Stimulated activated CD4-positive, alpha-beta T cell treated with anti-CD3 and anti-CD28 coated beads, TNF-alpha, amount 100 ng/mL, for 1 hour (primary cell): Measurements from ENCODE around the gene MAP1B.
"Not testable (repeated sequence)": the region's sequence is repeated elsewhere in the genome, so short reads cannot be mapped to it uniquely, and the experiment has no call there.

Source experiments
- DNase-seq, 3 donors: peaks; one replicate each; pipeline ENCODE4 v3.0.0-alpha.2; 2020; ENCODE audit warnings: low read depth in 3 of 3, low spot score in 1 of 3

Gene MAP1B

DNA sequence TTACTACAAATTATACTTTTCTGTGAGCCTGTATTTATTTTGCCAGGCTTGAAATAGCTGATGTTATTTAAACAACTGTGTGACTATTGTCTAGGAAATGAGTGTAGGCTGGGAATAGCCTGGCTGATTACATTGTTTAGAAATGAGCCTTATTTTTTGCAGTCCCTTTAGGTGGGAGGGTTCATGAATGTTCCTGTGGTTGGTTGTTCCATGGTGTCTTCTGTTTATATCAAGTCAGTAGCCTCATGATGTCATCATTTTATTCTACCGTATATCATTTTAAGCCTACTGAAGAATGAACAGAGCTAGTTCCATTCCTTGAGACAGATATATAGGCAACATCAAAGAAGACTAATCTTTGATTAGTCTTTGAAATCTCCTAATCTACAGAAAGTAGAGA, 53.1 kb downstream of the MAP1B start:
- DNase-seq: no peak

DNA sequence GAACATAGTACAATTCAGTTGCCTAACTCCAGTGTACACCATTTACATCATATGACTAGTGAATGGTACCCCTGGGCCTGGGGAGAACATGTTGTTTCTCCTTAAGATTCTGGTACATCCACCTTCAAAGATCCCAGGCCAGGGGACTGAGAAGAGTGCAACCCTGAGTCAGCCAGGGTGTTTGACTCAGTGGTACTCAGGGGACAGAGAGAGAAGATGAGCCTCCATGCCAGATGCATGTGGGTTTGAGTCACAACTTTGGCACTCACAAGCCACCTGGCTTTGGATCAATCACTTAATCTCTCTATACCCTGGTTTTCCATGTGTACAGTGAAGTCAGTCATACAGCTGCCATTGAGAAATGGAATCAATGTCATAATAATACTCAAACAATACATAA, 53.7 kb downstream of the MAP1B start:
- DNase-seq: no peak

DNA sequence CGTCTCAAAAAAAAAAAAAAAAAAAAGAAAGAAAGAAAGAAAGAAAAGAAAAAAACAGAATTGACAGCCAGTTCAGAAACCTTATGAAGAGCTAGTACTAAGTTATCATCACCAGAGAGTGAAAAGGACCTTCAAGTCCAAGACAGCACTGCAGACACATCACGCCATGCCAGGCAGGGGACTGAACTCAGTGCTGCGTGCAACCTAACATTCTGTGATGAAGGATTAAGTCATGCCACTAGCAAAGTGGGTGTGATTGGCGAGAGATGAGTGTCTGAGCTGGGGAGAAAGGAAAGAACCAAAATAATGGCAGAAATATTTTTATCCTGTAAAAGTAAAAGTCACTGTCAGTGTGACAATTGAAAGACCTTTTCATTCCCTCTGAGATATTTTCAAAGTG, 54.7 kb downstream of the MAP1B start:
- no peak for DNase-seq

DNA sequence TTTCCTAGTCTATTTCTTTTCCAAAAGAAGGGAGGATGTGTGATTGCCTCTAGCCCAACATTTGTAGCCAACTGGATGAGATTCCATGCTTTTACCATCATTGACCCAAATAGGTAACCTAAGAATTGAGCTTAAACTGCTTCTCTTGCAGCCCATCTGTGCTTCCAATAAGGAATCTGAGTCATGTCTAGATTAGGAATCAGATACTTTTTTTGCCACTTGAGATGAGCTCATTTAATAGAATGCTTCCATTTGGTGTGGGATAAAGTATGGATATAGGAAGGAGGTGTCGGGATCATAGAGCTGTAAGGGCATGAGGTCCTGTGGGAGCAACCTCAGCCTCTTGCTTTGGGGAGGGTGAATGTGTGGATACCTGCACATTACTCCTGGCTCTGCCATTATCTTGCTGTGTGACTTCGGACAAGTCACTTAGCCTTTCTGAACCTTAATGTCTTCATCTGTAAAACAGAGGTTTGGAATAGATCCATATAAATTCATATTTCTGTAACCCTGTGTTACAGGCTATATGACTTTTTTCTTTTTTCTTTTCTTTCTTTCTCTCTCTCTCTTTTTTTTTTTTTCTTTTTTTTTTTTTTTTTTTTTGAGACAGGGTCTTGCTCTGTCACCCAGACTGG, 56.2 kb downstream of the MAP1B start:
- DNase-seq: no peak

DNA sequence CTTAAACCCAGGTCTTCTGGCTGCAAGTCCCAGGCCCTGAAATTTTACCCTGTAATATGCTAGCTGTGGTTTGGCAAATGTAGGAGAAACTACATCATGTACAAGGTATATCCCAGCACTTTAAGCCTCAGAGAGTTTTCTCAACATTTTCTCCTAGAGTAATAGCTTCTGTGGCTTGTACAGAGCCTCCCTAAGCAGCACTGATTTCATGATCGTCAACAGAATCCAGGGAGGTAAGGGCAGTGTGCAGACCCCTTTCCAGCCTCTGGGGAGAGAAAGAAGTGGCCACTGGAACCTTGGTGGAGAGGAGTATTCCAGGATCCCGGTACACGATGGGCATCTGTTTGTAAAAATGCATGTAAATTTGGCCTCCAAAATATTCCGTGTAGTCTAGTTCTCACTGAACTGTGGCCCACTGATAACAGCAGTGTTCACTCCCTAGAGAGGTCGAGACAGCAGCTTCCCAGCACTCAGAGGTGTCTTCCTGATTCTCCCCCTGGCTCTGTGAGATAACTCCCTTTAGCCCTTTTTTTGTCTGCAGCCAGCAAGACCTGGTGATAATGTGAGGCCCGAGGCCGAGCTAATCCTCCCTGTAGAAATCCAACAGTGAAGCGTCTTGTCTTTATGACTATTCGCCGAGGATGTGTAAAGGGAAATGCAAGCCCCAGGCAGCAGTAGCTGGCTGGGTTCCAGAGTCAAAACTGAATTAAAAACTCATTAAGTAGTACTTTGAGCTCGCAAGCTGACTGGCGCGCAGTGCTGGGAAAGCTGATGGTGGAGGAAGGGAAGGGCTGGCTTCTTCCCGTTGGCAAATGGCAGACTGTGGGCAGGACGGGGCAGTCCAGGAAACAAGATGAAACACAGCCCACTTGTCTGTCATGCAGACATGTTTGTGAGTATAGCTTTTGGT, 59.0 kb downstream of the MAP1B start:
- DNase-seq: no peak

DNA sequence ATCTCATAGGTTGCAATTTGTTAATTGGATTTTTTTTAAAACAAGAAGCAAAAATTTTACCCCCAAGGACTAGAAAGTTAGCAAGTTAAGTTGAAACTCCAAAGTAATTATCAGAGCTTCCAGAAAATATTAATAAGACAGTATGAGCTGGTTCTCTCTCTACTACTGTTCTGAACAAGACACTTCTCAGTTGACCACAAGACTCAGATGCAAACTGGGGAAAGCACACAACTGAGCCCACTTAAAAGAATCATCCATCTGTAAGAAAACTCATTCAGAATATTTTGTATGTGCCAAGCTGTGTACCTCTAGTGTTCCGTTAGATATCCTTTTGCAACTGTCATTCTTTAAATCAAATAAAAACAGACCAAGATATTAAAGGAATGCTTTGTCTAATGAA, 60.0 kb downstream of the MAP1B start:
- no peak for DNase-seq

DNA sequence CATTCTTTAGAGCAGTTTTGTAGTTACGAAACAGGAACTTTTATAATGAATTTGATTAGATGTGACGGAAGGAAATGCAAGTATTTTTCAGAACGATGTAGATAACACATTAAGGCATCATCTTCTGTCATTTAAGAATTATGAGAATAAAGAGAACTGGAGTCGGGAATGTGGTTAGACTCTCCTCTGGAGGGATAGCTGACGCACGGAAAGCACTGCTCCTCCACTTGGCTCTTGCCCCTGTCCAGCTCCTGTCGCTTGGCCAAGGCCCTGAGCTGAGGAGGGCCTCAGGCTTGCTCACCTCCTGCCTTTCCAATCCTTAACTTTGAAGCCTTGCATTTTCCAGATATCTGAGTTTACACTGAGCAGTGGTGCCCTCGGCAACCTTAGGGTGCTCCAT, 60.5 kb downstream of the MAP1B start:
- no peak for DNase-seq

DNA sequence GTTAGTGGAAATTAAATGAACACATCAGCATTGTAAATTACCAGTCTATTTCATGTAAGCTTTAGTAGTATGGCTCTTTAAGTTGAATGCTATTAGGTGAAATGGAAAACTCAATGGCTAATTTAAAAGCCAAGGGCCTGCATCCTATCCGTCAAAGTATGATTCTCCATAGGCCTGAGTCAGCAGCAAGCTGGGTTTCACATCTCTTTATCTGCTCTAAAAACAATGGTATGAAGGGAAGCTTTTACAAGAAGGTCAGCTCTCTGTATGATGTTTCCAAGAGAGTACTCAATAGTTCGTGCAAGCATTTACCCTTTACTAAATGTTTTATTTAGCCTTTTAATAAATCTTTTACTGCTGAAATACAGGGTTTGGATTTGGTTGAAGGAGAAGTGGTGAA, 62.8 kb downstream of the MAP1B start:
- DNase-seq: no peak

DNA sequence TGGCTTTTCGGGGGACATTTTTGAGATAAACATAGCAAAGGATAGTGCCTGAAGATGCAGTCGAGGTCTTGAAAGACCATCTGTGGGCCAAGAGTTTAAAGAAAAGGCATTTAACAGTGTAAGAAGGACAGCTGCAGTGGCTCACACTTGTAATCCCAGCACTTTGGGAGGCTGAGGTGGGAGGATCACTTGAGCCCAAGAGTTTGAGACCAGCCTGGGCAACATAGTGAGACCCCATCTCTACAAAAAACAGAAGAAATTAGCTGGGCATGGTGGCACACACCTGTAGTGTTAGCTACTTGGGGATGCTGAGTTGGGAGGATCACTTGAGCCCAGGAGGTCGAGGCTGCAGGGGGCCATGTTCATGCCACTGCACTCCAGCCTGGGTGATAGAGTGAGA, 63.9 kb downstream of the MAP1B start:
- DNase-seq: not testable (repeated sequence)

DNA sequence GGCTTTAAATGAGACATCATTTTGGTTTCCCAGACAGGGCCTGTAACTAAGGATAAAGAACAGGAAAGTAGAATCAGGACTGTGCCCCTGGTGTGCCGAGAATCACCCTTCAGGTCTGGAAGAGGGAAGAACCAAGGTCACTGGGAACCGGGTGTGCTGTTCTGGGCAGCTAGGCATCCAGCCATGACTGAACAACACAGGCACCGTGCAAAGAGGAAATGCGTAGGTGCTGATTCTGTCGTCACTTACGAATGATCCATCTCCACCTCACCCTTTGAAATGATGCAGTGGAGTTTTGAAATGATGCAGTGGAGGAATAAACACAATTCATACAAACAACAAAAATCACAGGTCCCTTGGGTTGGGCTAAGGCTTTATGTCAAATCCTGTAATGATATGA, 64.4 kb downstream of the MAP1B start:
- DNase-seq: no peak

DNA sequence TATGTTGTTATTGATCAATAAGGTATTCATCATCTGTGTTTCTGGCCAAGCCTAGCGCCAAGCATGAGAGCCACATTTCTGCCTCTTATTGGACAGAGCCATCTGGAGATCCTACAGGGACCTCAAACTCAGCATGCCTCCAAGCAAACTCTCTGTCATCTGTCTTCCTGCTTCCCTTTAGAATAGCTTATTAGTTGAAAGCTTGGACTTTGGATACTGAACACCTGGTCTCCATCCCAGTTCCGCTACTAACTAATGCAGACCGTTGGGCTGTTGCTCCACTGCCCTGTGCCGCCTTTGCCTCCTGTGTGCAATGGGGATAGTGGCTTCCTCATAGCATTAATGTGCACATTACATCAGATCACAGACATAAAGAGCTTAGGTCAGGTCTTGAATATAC, 65.5 kb downstream of the MAP1B start:
- no peak for DNase-seq

DNA sequence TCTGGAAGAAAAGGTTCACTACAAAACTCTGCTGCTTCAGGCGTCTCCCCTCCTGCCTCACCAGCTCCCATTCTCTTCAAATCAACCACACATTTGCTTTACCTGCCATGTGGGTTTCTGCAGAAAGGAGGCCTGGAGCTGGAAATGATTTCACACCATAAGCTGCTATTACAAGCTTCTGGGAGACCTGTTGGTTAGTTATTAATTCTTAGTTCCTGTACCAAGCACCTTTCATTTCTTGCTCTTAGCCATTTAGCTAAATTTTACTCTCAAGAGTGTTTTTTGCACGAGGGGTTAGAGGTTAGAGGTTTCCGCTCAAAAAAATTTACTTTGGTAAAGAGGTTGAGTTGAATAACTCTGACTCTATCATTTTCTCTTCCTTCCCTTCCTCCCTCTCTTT, 70.3 kb downstream of the MAP1B start:
- DNase-seq: no peak

DNA sequence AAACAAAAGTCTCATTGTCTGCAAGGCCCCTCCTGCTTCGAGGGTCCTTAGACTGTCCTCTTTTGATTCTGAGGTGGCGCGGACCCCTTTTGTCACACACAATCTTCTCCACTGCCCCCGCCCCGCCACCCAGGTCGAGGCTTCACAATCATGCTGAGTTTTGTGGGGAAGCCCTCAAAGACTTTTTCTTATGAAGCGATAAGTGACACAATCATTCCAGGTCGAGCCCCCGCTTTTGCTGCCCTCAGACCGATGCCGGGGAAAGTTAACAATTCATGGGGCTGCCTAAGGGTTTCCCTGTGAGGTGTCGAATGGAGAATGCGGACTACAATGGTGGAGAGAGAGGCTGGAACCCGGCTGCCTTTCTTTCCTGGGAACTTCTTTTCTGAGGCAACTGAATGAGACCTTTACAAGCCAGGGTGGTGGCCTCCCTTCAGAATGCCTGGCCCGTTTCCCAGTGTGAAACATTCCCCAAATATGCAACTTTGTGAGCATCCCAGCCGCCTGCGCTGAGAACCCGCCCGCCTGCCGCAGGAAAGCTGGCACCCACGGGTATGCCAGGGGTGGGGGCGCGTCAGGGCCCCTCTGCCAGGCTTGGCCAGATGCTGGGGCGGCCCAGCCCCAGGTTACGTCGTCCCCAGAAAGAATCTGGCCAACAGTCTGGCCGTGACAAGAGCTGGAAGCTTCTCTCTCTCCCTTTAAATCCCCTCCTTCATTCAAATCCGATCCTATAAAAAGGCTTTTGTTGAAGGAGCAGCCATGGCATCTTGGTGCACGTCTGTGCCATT, 71.9 kb downstream of the MAP1B start:
- no peak for DNase-seq

DNA sequence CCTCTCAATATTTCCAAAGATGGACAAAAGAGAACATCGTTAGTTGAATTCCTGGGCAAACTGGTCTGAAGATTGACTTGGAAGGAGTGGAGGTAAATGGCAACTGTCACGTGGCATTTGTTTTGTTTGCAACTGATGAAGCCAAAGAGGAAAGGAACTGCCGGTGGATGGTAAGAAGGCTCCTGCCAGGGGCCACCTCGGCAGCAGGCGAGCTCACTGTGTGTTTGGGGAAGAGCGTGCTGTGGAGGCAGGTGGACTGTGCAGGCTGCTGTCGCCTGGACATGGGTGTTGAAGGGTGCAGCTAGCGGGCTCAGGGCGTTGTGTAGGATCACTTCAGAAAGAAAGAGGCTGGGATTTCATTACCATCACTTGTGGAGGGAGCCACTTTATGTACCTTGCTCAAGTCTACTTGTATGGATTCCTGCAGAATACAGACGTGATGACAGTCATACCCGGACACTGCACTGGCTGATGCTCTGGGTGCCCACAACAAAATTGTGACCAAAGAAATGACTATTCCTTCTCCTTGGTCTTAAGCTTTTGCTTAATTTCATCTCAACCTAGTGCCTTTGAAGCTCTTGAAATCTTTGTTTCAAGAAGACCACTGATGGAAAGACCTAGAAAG, 72.7 kb downstream of the MAP1B start:
- no peak for DNase-seq

DNA sequence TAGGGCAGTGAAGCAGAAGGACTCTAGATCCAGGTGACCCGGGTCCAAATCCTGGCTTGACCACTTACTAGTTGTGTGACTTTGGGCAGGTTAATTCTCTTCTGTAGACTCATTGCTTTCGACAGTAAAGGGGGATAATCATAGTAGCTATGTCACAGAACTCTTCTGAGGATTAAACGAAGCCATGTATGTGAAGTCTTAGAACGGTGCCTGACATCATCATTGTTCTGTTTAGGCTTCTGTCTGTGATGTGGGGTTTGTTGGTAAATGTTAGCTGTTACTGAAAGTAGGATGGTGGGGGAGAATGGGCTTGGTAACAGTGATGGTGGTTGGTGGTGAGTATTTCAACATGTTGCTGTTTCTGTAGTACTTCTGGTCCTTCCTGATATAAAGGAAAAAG, 73.7 kb downstream of the MAP1B start:
- DNase-seq: no peak

DNA sequence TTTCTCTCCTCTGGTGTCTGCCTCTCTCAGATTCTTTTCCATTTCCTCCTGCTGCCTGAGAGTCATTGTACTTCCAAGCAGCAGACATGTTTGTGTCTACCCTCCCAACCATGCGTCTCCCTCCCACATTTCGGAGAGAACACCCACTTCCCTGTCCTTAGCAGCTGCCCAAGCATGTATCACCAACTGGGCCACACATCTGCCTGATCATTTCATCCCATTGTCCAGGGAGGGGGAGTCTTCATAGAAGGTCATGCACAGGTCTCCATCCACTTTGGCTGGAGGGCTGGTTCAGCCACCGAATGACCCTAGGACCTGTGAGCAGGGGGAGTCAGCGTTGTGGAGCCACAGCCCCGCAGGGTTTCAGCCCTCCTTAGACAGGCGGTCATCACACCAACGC, 75.4 kb downstream of the MAP1B start:
- DNase-seq: no peak

DNA sequence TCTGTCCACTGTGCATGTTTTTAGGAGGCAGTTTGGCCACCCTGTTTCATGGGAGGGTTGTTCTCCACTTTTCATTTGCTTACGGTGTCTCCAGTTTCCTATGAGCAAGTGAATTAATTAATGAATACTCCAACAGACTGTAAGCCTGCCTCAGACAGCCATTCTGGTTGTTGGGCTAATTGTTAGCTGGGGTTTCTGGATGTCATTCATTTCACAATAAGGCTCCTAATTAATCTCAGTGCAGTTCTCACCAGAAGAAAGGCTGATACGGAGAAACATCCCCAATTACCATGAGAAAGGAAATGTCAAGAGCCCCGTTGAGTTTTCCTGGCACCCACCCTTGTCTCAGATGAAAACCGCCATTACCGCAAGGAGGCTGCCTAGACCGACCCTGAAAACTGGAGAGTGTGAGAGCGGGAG, 75.8 kb downstream of the MAP1B start:
- no peak for DNase-seq

DNA sequence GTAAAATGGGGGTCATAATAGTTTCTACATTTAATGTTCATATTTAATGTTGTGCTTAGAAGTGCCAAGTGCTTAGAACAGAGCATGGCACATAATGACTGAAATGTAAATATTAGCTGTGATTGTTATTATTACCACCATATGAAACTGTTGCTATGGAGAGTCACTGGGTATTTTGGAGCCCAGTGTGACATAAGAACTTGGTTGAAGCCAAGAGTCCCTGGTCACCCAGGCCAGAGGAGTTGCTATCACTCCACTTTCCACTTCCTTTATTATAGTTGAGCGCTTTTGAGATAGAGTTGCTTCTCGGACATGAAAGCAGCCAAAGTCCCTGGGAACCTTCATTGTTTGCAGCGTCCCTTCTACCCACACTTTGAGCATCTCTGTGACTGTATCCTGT, 77.1 kb downstream of the MAP1B start:
- DNase-seq: no peak

DNA sequence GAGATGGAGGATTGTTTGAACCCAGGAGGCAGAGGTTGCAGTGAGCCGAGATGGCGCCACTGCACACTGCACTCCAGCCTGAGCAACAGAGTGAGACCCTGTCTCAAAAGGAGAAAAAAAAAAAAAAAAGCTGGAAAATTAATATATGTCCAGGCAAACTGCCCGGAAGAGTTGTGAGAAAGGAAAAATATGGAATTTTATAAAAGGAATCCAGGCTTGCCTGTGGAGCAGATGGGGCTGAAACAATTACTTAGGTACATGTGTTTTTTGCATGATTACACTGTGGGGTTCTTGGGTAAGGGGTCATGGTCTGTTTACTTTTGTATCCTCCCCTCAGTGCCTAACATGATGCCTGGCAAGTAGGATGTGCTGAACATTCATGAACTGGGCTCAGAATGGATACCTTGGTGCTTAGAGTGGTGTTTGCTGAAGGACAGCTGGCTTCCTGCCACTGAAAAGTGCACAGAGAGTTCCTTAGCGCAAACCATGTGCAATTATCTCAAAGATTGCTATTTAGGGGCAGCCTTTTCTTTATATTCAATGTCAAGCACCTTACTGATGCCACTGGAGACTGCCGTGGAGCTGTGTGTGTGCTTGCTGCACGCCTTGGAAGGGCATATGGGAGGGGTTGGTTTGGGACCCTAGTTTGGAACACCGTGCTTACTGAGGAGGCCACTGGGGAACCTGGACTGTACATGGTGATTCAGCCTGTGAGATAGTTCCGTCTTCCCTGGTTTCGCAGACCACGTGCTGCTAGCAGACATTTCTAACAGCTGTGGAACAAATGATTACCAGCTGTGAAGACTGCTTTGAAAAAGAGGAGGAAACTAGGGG, 78.4 kb downstream of the MAP1B start:
- DNase-seq: no peak

DNA sequence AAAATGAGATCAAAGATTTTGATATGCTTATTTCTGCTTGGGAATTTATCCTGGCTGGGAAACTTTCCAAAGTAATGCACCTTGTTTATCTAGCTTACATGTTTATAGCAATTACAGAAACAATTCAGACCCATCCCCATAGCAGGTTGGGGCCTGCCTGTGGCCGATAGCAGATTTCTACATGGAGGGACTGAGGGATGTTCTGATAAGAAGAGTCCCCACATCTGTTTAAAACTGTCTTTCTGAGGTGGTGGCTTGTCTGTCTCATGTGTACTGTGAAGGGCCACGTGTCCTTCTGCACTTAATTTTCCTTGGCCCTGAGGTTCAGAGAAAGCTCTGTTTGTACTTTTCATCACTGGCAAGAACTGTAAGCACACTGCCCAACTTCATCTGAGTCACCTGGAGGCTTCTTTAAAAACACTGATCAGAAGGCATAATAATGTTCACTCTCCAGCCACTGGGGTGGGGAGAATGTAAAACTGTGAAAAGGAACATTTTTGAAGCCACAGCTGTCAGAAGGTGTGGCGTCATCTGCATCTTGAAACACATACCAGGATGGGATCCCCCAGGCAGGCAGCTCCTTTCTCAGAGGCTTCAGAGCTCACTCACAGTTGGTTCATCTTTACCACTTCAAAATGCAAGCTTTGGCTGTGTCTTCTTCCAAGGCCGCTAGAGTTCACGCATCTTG, 80.3 kb downstream of the MAP1B start:
- no peak for DNase-seq
